MM.1S (cell line): ENCODE data around the gene DPP6.

ENCODE experiments used
- CTCF ChIP-seq: fragments of 300-600 bp; sonication (generic); IDR thresholded peaks from 2 replicates; pipeline ENCODE4 v1.5.1; 2016; ENCODE audit warnings: antibody characterized with exemption, low read length, mixed read lengths
- EZH2 ChIP-seq: fragments of 300-600 bp; sonication (generic); optimal IDR thresholded peaks from 2 replicates; pipeline ENCODE3; 2017; ENCODE audit warnings: low read depth, mild to moderate bottlenecking, antibody characterized with exemption, low read length, mixed read lengths

- TF ChIP-seq EZH2, result no peak
- no peak for TF ChIP-seq CTCF
These were observed 465.6 kb downstream of the DPP6 start for GRCh38 chr7:154517768-154518167.
